ENCODE data around the gene HIP1R. TPM values are rescaled to one million over a fixed set of nuclear protein-coding genes. Genes with fewer than 3 reads are reported as not detected.

Gene HIP1R
- total and polyA plus RNA-seq, 2 of the 8 experiments (the other 6 are each of a cell fraction or from before 2014, with no cell fraction given): 11.2 to 14.5 TPM

- Histone ChIP-seq H3K14ac (ENCODE audit: insufficient read length) (no peak overlapping the region), H2AFZ (ENCODE audit: low read length) (no peak overlapping the region), H3K18ac (ENCODE audit: extremely low read depth, low read length) (no peak overlapping the region), H4K8ac (ENCODE audit: extremely low read depth, insufficient read depth, low read length) (no peak overlapping the region), H4K20me1 (replicated peaks in 1 of 2; ENCODE audit: control insufficient read depth in 1 of 2, insufficient read depth in 2 of 2, low read length in 2 of 2) (peaks cover 2 to 21% of the 10 kb centered on the region in 2 experiments), H3K23me2 (ENCODE audit: low read depth, low read length) (no peaks in the 10 kb centered on the region), H3K56ac (replicated peaks; ENCODE audit: insufficient read length, low read depth, low read length) (no peak overlapping the region), H3K9ac (replicated peaks in 1 of 4; ENCODE audit: extremely low read depth in 1 of 4, low read depth in 3 of 4, low read length in 3 of 4) (no peak overlapping the region), H2BK12ac (ENCODE audit: low read depth, low read length) (no peak overlapping the region), H3K23ac (ENCODE audit: insufficient read length) (no peak overlapping the region), H3K4ac (replicated peaks; ENCODE audit: insufficient read length, low read depth, low read length) (no peak overlapping the region), H3K79me1 (ENCODE audit: low read depth, low read length) (no peaks in the 10 kb centered on the region), H2AK5ac (ENCODE audit: low read depth, low read length) (no peak overlapping the region), H2BK20ac (ENCODE audit: low read length) (no peak overlapping the region), H3K4me3 (ENCODE audit: extremely low read depth in 1 of 4, insufficient read depth in 2 of 4, low read depth in 3 of 4, low read length in 4 of 4) (no peak overlapping the region), H3K27me3 (replicated peaks in 1 of 4; ENCODE audit: control insufficient read depth in 3 of 4, extremely low read depth in 1 of 4, insufficient read depth in 3 of 4, low read length in 3 of 4) (no peaks in the 10 kb centered on the region), H3K4me2 (ENCODE audit: insufficient read depth in 1 of 2, low read depth in 2 of 2, low read length in 2 of 2) (no peak overlapping the region), H3K36me3 (ENCODE audit: control insufficient read depth in 2 of 4, insufficient read depth in 4 of 4, low read length in 3 of 4) (peaks cover 0 to 3% (median 0%) of the 10 kb centered on the region in 4 experiments; a peak in 3 of 8 replicates), H2BK120ac (replicated peaks; ENCODE audit: low read depth, low read length) (no peak overlapping the region), H3K4me1 (replicated peaks in 1 of 4; ENCODE audit: control insufficient read depth in 3 of 4, insufficient read depth in 4 of 4, low read length in 3 of 4) (0 out of 7 replicates have a peak, but pooled peaks cover 0 to 2% (median 0%) of the 10 kb centered on the region in 4 experiments), H3K9me3 (ENCODE audit: insufficient read depth in 2 of 2, low read depth in 1 of 2, low read length in 1 of 2) (no peaks in the 10 kb centered on the region), H2BK15ac (ENCODE audit: low read length) (no peak overlapping the region), H4K5ac (ENCODE audit: insufficient read length, low read depth, low read length) (no peak overlapping the region), H3K79me2 (ENCODE audit: control insufficient read depth in 1 of 2, insufficient read depth in 2 of 2, low read length in 2 of 2) (no peaks in the 10 kb centered on the region), H2BK5ac (ENCODE audit: low read depth, low read length) (no peak overlapping the region), H3K27ac (ENCODE audit: low read depth, low read length) (no peak overlapping the region), H4K91ac (replicated peaks; ENCODE audit: insufficient read length, low read length) (no peak overlapping the region)
- TF ChIP-seq MAFK (IDR thresholded peaks at IDR 0.05; ENCODE audit: low read depth, low read length) (no peak), SP4 (IDR thresholded peaks at IDR 0.05; ENCODE audit: low read length) (no peak), SIN3A (conservative IDR thresholded peaks at IDR 0.05 in 1 of 2, IDR thresholded peaks at IDR 0.05 in 1 of 2; ENCODE audit: low read depth in 1 of 2, low read length in 2 of 2) (no peak), MAX (IDR thresholded peaks at IDR 0.05) (no peak)
- DNase-seq (ENCODE audit: low read depth in 1 of 2, low spot score in 2 of 2) (no peak), FAIRE-seq (no peak)
- ChIA-PET CTCF (ENCODE audit: partially characterized antibody) (interaction anchor here (0.6 to 20.1 kb wide), 7 partner anchors 8 to 143 kb away, joined by 3 to 473 read pairs (median 5); no protein-coding TSS in a partner anchor), POLR2A (ENCODE audit: partially characterized antibody) (no interaction called here)
- 94% methylated on average over 11 of the region's 14 CpGs; no CpG with 5 or more reads in 1 of the 2 experiments for WGBS, 2 experiments (ENCODE audit: extremely low coverage in 1 of 2, insufficient coverage in 1 of 2, insufficient read length in 1 of 2, insufficient replicate concordance in 2 of 2, low coverage in 1 of 2, low lambda C conversion rate in 2 of 2, missing lambda C conversion rate in 1 of 2)
Measured at GRCh38 chr12:122858171-122858570, 22.9 kb downstream of the HIP1R start.
